Activated CD4-positive, alpha-beta T cell treated with anti-CD3 and anti-CD28 coated beads for 24 hours (primary cell): ENCODE data around the gene TUBB4B.

Experiments
- DNase-seq, 2 donors: peaks; one replicate each; pipeline ENCODE4 v3.0.0-alpha.2; 2020; ENCODE audit warnings: low read depth in 2 of 2

Gene TUBB4B

DNA sequence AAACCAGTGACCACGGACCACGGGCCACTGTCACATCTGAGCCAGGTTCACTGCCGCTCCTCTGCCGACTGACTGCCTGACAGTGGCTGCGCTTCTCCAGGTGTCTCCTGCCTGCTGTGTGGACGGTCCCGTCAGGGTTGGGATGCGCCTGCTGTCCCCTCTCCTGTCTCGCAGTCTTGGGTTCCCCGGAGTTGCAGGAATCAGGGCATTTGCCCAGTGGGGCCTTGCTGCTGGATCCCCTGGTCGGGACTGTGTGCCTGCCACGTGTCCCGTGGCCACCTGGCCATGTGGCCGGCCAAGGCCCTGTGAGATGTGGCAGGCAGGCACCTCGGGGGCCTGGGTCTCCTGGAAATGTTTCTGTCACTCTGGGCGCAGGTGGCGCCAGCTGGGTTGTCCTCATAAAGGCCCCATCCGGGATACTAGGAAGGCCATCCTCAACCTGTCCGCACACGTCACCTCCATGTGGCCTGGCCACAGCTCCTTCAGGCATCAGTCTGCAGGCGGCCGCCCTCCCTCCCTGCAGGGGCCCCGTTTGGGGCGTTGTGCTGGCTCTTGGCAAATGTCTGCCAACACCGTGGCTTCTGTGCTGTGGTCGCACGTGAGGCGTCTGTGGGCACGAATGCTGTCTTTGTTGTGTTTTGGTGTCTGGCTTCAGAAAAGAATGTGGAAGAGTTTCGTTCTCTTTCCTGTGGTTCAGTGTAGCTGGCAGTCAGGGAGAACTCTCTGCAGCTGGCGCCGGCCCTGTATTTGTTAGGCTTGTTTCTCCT is 30.0 kb downstream of the TUBB4B start:
- no peak for DNase-seq

DNA sequence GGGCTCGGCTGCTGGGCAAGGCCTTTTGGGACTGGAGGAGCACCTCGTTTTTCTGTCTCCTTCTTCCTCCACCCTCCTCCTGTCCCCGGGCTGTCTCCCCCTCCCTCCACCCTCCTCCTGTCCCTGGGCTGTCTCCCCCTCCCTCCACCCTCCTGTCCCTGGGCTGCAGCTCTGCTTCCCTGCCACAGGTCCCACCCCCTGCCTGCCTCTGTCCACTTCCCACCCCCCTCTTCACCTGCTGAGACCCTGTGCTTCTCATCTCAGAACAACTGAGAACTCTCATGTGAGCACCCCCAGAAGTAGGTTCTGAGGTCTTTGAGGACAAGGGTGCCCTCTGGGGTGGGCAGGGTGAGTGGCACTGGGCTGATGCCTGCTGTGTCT is 30.6 kb downstream of the TUBB4B start:
- no peak for DNase-seq

DNA sequence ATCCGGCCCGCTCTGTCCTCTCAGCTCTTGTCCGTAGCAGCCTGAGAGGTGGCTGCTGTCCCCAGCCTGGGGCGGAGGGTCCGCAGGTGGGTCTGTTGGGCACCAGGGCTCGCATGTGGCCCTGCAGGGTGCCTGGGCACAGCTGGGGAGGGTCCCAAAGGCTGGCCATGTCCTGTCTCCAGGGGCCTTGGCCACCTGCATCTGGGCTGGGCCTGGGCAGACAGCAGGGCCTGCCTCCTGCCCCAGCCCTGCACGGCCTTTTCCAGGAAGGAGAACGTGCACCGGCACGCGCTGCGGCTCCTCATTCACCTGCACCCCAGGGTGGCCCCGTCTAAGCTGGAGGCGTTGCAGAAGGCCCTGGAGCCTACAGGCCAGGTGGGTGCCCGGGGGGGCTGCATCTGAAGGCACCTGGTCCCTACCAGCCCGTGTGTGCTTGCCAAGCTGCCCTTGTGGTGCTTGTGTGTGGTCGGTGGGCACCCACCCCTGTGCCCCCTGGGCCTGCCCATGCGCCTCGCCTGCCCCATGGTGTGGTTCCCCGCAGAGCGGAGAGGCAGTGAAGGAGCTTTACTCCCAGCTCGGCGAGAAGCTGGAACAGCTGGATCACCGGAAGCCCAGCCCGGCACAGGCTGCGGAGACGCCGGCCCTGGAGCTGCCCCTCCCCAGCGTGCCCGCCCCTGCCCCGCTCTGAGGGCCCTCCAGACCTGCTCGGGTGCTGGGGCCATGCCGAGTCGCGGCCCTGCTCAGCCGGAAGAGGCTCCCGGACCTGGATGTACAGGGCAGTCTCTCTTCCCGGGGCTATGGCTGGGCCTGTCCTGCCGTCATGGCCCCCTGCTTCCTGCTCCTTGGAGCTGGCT is 31.4 kb downstream of the TUBB4B start:
- no peak for DNase-seq

DNA sequence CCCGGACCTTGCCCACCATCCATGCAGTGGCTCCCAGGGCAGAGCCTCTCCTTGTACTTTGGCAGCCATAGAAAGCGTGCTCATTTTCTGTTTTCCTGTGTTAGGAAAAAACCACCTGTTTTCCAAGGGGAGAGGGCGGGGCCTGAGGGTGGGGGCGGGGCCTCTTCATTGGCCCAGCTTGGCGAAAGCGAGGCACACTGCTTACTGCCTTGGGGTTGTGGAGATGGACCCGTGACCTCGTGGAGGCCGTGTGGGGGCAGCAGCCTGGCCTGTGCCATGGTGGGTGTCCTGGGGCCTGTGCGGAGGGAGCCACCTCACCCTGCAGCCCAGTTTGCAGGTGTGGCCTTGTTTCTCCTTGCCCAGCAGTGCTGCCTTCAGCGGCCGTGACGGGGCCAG is 32.0 kb downstream of the TUBB4B start:
- DNase-seq, result no peak

DNA sequence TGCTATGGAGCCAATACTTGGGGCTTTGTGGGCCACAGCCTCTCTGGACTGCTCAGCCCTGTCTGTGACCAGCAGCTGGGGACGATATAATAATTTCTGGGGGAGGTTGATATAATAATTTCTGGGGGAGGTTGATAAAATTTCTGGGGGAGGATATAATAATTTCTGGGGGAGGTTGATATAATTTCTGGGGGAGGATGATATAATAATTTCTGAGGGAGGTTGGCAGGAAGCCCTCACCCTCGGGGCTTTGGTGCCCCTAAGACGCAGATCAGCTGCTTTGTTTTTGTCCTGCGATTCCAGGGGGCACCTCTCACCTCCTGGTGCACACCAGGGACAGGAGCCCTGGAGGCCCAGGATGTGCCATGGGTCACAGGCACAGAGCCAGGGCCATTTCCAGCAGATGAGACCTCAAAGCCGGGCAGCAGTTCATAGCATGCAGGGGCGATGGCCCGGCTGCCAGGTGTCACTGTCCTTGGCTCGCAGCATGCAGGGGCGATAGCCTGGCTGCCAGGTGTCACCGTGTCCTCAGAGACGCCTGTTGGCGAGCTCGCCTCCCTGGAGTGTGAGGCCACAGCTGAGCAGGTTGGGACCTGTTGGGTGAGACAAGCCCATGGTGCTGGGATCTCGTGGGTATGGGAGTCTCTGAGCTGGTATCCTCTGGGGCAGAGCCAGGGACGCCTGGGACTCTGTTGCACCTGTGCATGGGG is 32.7 kb downstream of the TUBB4B start:
- DNase-seq, result no peak

DNA sequence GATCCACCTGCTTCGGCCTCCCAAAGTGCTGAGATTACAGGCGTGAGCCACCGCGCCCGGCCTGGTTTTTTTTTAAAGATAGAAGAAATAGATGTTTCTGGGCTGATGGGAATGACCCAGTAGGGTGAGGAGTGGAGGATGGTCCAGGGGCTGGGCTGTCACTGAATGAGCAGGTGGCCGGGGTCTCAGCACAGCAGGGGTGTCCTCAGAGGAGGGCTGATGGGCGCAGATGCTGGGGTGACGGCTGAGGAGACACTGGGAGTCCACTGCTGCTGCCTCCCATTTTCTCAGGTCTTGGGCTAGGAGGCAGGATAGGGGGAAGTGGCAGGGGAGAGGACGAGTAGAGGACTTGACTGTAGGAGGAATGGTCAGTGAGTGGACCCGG is 34.1 kb downstream of the TUBB4B start:
- no peak for DNase-seq

DNA sequence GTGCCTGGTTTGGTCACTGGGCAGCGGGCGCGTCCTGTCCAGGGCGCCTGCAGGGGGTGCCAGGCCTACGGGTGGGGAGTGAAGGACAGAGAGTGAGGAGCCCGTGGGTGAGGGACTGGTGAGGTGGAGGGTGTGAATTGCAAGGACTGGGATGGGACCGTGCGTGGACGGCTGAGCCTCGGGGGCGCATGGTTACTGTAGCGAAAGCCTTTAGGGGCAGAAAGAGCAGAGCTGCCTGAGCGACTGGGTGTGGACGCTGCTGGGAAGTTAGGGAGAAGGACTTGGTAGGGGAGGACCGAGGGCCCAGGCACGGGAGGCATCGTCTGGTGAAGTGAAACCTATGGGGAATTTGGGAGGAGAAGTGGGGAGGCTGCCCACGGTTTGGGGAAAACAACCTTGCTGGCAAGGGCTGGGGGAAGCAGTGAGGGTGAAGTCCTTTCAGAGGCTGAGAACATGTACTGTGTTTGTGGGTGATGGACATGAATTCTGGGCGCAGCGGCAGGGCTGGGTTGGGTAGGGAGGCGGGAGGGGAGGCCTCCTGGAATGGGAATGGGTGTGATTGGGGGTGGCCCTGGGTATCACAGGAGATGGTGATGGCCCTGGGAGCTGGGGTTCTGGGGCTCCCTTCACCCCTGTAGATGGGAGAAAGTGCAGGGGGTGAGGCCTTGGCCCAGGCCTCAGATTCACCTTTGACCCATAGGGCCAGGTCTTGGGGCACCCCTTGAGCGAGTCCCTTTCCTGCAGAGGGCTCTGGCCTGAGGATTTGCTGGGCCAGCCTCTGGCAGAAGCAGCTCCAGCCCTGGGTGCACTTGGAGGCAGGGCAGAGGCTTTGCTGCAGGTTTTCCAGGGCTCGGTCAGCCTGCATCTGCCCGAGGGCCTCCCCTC is 34.7 kb downstream of the TUBB4B start:
- DNase-seq, result no peak

DNA sequence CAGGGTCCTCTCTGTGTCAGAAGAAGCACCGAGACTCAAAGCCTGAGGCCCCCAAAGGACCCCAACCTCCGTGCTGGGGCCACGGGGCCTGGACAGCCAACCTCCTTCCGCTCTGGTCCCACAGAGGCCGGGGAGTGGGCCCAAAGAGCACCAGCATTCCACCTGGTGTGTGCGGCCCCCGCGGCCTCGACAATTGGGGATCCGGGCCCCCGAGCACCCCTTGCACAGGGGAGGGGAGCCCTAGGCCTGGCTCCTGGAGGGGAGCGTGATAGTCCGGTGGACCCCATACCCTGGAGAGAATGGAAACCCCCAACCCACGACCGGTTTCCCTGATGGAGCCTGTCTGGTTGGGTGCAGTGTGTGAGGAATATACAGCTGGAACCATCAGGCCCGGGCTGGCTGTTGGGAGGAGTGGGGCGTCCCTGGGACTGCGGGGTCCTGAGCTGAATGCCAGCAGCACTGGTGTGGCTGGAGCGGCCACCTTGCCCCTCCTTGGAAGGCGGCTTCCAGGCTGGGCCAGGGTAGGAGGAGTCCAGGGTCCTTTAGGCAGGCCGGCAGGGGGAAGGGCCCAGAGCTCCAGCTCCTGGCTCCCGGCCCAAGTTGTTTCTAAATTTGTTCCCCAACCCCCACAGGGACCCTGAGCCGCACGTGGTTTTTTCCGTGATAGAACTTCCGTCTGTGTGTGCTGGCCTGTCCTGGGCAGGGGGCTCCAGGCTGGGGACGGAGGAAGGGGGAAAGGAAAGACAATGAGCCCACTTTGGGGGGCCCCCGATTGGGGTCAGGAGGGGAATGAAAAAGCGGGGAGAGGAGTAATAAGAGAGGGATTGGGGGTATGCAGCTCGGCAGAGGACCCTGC is 35.6 kb downstream of the TUBB4B start:
- DNase-seq, result no peak

DNA sequence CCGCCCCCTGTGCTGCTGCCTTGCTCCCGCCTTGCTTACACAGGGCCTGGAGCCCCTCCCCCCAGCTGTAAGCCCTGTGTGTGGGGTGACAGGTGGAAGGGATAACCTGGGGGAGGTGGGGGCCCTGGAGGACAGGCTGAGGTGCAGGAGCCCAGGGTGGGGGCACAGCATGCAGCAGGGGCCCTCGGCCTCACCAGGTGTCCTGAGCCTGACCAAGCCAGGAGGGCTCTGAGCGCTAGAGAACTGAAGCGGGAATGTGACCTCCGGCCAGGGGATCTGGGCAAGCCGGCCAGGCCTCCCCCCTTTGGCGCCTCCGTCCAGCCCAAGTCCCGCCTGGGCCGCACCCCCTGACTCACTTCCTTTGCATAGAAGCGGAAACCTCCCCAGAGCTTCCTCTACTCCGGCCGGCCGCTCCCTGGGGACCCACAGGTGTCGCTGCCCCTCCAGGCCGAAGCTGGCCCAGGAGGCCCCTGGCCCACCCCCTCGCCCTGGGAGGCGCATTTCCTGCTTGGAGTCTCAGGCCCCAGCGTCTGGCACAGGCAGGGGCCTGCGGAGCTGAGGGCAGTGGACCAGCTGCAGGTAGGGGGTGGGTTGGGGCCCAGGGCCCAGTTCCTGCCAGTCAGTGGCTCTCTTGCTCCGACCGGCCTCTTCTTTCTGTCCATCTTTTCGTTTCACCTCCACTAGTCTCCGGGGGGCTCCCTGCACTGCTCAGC is 36.4 kb downstream of the TUBB4B start, which contains the start of gene TOR4A:
TOR4A (plus strand) TSS at position 398 of the 713 bp plus-strand sequence. CDS start 964 bp downstream, outside the sequence.
- no peak for DNase-seq

DNA sequence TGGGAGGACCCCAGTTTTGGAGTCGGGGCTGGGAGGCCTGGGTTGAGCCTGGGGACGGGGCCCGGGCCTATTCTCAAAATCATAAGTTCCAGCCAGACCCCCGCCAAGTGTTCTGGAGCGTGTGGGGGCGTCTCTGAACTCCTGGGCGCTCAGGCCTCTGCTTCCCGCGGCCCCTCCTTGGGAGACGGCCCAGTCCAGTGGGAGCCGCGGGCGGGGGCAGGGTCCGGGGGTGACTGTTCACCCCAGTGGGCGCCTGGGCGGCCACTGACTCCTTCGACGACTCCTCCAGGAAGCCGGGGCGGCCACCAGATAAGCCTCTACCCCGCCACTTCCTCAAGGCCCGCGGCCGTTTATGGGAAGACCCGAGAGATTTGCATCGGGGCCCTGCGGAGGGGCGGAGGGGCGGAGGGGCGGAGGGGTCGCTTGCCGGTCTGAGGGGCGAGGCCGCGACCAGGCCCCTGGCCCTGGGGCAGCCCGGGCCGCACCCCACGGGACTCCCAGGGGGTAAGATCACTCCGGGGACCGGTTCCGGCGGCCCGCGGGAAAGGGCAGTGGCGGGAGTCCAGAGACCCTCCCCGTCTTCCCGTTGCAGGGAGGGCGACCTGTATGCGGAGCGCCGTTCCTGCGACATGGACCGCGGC is 37.1 kb downstream of the TUBB4B start:
- DNase-seq, result no peak

DNA sequence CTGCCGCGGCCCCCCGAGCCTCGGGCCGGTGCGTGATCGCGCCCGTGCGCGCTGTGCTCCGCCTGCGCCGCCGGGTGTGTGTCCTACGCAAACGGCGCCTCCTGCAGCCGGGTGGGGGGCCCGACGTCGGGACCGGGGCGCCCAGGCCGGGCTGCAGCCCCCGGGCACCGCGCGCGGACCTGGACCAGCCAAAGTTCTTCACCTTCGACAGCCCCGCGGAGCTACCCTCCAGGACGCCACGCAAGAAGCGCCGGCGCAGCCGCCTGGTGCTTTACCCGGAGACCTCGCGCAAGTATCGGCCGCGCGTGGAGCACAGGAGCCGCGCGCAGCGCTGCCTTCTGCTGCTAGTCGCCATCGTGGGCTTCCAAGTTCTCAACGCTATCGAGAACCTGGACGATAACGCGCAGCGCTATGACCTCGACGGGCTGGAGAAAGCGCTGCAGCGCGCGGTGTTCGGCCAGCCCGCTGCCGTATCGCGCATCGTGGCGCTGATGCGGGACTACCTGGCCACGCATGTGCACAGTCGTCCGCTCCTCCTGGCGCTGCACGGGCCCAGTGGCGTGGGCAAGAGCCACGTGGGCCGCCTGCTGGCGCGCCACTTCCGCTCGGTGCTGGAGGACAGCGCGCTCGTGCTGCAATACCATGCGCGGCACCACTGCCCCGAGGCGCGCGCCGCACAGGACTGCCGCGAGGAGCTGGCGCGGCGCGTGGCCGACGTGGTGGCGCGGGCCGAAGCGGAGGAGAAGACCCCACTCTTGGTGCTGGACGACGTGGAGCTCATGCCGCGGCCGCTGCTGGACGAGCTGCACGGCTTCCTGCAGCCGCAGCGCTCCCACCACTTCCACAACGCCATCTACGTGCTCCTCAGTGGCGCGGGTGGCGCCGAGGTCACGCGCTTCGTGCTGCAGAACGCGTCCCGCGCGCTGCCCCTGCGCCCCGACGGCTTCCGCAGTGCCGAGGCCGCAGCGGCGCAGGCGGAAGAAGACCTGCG is 37.9 kb downstream of the TUBB4B start:
- no peak for DNase-seq

DNA sequence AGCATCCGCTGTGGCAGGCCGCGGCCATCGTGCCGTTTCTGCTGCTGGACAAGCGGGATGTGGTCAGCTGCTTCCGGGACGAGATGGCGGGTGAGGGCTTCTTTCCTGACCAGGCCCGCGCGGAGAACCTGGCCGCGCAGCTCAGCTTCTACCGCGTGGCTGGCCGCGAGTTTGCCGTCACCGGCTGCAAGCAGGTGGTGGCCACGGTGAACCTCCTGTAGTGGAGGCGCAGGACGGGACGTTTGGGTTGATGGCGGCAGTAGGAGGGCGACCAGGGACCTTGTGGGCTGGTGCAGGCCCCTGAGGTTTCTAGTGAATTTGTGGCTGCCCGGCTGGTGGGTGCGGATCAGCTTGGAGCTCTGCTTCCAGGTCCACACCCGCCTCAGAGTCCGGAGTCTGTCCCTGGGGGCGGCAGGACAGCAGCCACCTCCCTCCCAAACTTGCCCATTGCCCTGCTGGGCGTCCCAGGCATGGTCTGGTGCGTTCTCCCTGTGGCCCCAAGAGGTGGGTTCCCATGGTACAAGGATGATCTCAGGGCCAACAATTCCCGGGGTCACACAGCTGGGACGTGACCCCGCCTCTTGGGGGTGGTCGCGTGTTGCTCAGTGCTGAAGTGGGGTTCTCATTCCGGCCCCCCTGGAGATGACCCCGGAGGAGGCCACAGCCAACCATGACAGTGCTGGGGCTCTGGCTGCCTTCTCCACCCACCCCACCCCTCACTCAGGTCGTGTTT is 38.8 kb downstream of the TUBB4B start:
- no peak for DNase-seq

DNA sequence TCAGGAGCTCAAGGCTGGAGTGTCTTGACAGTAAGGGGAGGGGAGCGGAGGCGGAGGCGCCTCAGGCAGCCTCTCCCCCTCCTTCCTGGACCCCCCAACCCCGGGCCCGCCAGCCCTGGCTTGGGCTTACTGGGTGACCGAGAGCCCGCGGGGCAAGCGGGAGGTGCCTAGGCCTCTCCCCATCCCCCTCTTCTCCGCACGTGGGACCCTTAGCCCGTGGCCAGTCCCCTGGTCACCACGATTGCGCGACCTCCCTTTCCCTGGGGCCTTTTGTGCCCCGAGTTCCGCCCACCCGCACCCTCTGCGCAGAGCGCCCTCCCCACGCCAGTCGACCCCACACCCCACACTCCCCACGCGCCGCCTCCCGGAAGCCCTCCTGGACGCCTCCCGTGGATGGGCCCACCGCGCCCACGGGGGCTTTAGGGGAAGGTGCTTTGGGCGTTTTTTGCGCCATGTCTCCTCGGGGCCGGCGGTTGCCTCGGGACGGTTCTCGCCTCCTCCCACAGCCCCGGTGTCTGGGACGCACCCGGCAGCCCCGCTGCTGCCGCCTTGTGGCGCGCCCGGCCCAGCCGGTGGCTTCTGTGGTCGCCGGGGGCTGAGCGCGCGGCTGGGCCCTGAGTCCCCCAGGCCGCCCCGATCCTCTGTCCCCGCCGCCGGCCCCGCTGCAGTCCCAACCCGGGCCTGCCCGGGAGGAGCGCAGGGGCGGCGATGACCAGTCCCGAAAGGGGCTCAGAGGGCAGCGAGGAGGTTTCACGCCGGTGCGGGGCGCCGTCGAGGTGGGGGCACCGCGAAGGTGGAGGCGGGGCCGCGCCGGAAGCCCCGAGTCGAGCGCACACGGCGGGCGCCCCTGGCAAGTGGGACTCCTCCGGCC is 39.6 kb downstream of the TUBB4B start:
- no peak for DNase-seq

DNA sequence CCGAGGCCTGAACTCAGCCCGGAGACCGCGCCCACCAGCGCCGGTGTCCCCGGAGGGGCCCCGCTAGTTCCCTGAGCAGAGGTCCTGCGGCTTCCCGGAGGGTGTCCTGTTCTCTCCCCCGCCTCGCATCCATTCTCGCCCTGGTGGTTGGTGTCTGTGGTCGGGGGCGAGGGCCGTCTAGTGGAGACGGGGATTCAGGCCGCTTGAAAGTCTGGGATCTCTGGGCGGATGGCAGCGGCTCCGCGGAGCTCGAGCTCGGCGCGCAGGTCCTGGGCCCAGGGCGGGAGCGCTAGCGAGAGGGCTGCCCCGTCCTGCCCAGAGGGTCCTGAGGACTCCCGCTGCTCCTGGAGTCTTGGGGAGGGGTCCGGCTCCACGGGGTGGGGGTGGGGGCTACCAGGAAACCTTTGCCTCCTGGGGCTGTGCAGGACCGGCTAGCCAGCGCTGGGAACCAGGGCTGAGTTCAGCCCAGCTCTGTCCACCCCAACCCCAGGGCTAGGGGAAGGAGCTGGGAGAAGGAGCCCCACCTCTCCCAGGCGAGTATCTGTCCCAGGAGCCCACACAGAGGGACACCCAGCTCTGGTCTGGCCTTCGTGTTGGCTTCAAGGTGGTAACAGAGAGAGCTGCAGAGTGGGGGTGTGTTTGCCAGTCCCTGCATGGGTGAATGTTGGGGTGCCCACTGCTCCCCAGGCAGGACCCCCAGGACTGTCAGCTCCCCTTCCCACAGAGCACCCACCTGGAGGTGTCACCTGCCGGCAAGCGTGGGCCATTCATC is 40.4 kb downstream of the TUBB4B start:
- no peak for DNase-seq

DNA sequence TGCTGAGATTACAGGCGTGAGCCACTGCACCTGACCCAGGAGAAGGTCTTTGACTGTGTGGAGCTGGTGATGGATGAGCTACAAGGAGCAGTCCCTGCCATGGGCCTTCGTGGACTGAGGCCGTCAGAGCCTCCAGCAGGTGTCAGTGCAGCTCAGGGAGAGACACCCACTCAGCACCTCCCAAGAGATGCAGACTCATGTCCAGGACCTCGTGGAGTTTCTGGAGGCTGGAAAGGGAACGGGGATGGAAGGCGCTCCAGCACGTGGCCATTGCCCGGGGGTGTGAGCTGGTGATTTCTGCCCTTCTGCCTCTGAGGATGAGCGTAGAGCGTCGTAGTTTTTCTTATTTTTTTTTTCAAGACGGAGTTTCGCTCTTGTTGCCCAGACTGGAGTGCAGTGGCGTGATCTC is 45.9 kb downstream of the TUBB4B start:
- no peak for DNase-seq

DNA sequence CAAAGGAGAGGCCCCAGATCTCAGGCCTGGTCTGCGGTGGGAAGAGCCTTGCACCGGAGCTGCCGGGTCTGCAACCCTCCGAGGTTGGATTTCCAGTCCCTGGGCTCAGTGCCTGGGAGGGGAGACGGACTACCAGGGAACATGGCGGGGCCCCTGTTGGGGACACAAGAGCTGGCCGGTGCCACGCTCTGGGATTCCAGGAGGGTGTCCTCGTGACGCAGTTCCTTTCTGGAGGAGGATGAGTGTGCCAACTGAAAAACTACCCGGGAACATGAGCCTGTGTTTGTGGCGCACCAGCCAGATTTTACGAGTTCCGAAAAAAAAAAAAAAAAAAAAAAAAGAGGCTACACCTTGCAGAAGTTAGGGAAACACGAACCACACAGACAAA is 52.0 kb downstream of the TUBB4B start:
- no peak for DNase-seq
